ENCODE measurements around the gene MLIP. TPM values are rescaled to one million over a fixed set of nuclear protein-coding genes. Genes with fewer than 3 reads are reported as not detected.

MLIP gene
- total and polyA plus RNA-seq, 2 of the 8 experiments (the other 6 are each of a cell fraction or from before 2014, with no cell fraction given): not detected

DNA sequence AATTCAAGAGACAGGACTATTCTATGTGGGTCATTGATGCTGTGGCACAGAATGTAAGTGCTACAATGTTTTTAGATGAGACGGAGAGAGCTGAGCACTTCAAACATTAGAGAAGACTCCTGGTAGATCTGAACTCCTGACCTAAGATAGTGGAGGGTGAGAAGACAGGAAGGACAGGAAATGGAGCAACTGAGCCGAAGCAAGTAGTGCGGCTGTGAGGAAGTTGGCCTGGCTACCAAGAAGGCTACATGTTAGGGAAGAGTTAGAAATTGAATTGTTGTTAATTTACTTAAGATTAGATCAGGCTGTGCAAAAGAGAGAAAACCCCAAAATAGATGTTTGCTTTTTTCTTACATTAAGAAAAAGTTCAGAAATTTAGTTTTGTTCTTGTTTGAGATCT is 14.4 kb upstream of the MLIP start:
- Histone ChIP-seq H3K14ac (ENCODE audit: insufficient read length) (no peak overlapping the region), H3K9me3 (ENCODE audit: insufficient read depth in 2 of 2, low read depth in 1 of 2, low read length in 1 of 2) (no peaks in the 10 kb centered on the region), H2BK5ac (ENCODE audit: low read depth, low read length) (no peak overlapping the region), H2BK12ac (ENCODE audit: low read depth, low read length) (no peak overlapping the region), H2BK20ac (ENCODE audit: low read length) (no peak overlapping the region), H3K4me2 (ENCODE audit: insufficient read depth in 1 of 2, low read depth in 2 of 2, low read length in 2 of 2) (no peak overlapping the region), H3K56ac (replicated peaks; ENCODE audit: insufficient read length, low read depth, low read length) (no peak overlapping the region), H4K8ac (ENCODE audit: extremely low read depth, insufficient read depth, low read length) (no peak overlapping the region), H3K79me1 (ENCODE audit: low read depth, low read length) (no peaks in the 10 kb centered on the region), H3K18ac (ENCODE audit: extremely low read depth, low read length) (no peak overlapping the region), H3K4ac (replicated peaks; ENCODE audit: insufficient read length, low read depth, low read length) (no peak overlapping the region), H3K9ac (replicated peaks in 1 of 4; ENCODE audit: extremely low read depth in 1 of 4, low read depth in 3 of 4, low read length in 3 of 4) (no peak overlapping the region), H3K4me1 (replicated peaks in 1 of 4; ENCODE audit: control insufficient read depth in 3 of 4, insufficient read depth in 4 of 4, low read length in 3 of 4) (no peaks in the 10 kb centered on the region), H3K23me2 (ENCODE audit: low read depth, low read length) (no peaks in the 10 kb centered on the region), H2BK120ac (replicated peaks; ENCODE audit: low read depth, low read length) (no peak overlapping the region), H4K20me1 (replicated peaks in 1 of 2; ENCODE audit: control insufficient read depth in 1 of 2, insufficient read depth in 2 of 2, low read length in 2 of 2) (no peaks in the 10 kb centered on the region), H3K79me2 (ENCODE audit: control insufficient read depth in 1 of 2, insufficient read depth in 2 of 2, low read length in 2 of 2) (no peaks in the 10 kb centered on the region), H2AK5ac (ENCODE audit: low read depth, low read length) (no peak overlapping the region), H4K91ac (replicated peaks; ENCODE audit: insufficient read length, low read length) (no peak overlapping the region), H3K27ac (ENCODE audit: low read depth, low read length) (no peak overlapping the region), H2AFZ (ENCODE audit: low read length) (no peak overlapping the region), H3K4me3 (ENCODE audit: extremely low read depth in 1 of 4, insufficient read depth in 2 of 4, low read depth in 3 of 4, low read length in 4 of 4) (no peak overlapping the region), H3K36me3 (ENCODE audit: control insufficient read depth in 2 of 4, insufficient read depth in 4 of 4, low read length in 3 of 4) (no peaks in the 10 kb centered on the region), H3K27me3 (replicated peaks in 1 of 4; ENCODE audit: control insufficient read depth in 3 of 4, extremely low read depth in 1 of 4, insufficient read depth in 3 of 4, low read length in 3 of 4) (no peaks in the 10 kb centered on the region), H2BK15ac (ENCODE audit: low read length) (no peak overlapping the region), H4K5ac (ENCODE audit: insufficient read length, low read depth, low read length) (no peak overlapping the region), H3K23ac (ENCODE audit: insufficient read length) (no peak overlapping the region)
- ChIA-PET POLR2A (ENCODE audit: partially characterized antibody) (no interaction called here), CTCF (ENCODE audit: partially characterized antibody) (no interaction called here)
- FAIRE-seq: no peak
- 92% methylated on average over 3 of the region's 3 CpGs; no CpG with 5 or more reads in 1 of the 2 experiments for WGBS, 2 experiments (ENCODE audit: extremely low coverage in 1 of 2, insufficient coverage in 1 of 2, insufficient read length in 1 of 2, insufficient replicate concordance in 2 of 2, low coverage in 1 of 2, low lambda C conversion rate in 2 of 2, missing lambda C conversion rate in 1 of 2)
- DNase-seq (ENCODE audit: low read depth in 1 of 2, low spot score in 2 of 2): no peak
- TF ChIP-seq, protein P1, sequence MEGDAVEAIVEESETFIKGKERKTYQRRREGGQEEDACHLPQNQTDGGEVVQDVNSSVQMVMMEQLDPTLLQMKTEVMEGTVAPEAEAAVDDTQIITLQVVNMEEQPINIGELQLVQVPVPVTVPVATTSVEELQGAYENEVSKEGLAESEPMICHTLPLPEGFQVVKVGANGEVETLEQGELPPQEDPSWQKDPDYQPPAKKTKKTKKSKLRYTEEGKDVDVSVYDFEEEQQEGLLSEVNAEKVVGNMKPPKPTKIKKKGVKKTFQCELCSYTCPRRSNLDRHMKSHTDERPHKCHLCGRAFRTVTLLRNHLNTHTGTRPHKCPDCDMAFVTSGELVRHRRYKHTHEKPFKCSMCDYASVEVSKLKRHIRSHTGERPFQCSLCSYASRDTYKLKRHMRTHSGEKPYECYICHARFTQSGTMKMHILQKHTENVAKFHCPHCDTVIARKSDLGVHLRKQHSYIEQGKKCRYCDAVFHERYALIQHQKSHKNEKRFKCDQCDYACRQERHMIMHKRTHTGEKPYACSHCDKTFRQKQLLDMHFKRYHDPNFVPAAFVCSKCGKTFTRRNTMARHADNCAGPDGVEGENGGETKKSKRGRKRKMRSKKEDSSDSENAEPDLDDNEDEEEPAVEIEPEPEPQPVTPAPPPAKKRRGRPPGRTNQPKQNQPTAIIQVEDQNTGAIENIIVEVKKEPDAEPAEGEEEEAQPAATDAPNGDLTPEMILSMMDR (IDR thresholded peaks at IDR 0.05; ENCODE audit: control extremely low read depth in 1 of 3, insufficient read depth in 1 of 3, low read depth in 1 of 3, low read length in 3 of 3): no peak
- TF ChIP-seq SP1 (IDR thresholded peaks at IDR 0.05; ENCODE audit: low read depth, low read length): no peak
- TF ChIP-seq ASH2L (IDR thresholded peaks at IDR 0.05; ENCODE audit: low read length): no peak
- no peak for TF ChIP-seq YY1 (IDR thresholded peaks at IDR 0.05; ENCODE audit: low read depth, low read length)
- TF ChIP-seq BCL11A (IDR thresholded peaks at IDR 0.05; ENCODE audit: low read depth in 2 of 2, low read length in 2 of 2): no peak
- no peak for TF ChIP-seq TAF7 (optimal IDR thresholded peaks at IDR 0.05; ENCODE audit: borderline replicate concordance, low read depth, low read length)
- no peak for TF ChIP-seq POLR2AphosphoS5 (IDR thresholded peaks at IDR 0.05; ENCODE audit: low read depth, low read length)
- TF ChIP-seq TEAD4 (IDR thresholded peaks at IDR 0.05; ENCODE audit: low read depth, low read length): no peak
